Measurements from ENCODE around the gene PCYT2. TPM values are rescaled to one million over a fixed set of nuclear protein-coding genes. Genes with fewer than 3 reads are reported as not detected.

PCYT2 gene
- total RNA-seq, 2 donors from 2014 or later = 51.4 to 69.2 TPM

DNA sequence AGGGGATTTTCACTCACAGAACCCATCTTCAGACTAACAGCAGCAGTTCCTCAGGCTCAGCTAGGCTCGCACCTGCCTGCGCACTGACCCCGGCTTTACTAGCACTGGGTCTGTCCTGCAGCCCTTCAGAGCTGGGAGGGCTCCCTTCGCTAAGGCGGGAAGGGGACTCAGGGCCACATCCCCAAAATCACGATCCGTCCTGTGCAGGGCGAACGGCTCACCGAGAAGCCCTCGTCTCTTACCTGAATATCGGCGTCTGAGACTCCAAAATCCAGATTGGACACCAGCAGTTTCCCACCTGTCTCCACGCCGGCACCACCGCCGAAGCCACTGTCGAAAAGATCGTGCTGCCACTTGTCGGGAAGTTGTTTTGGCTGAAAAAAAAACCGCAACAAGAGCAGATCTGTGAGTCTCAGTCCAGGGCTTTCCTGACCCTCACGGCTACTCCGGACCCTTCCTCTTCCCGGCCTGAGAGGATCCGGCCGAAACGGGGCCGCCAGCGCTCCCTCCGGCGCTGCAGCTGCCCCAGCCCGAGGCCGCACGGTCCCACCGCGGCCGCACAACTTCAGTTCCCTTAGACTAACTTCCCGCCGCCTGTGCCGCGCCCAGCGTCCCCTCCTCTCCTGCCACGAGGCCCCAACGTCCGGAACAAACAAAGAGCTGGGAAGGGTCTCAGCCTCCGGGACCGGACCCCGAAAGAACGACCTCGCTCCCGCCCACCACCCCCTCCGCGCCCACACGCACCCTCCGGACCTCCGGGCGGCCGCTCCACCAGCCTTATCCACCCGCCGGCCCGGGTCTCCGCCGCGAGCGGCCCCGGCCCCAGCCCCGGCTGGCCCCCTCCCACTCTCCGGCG is 20.5 kb downstream of the PCYT2 start:
- H3K4me1 ChIP-seq (replicated peaks) = peaks cover 5% of the 10 kb centered on the region
- WGBS = 8% methylated on average over 43 of the region's 69 CpGs
- no peaks in the 10 kb centered on the region for H3K27me3 ChIP-seq (replicated peaks; ENCODE audit: insufficient read depth)
- H3K36me3 ChIP-seq = peaks cover 5 to 14% of the 10 kb centered on the region in 2 donors
- intact Hi-C loops (cut with DNase I) = no loop called here
- TF ChIP-seq CTCF (IDR thresholded peaks at IDR 0.05) (no peak), POLR2AphosphoS5 (IDR thresholded peaks at IDR 0.05) (no peak), POLR2A (IDR thresholded peaks at IDR 0.05) (no peak)
- no peaks in the 10 kb centered on the region for H3K9me3 ChIP-seq
- H3K27ac ChIP-seq = peak overlapping the region; percentile 79 to 92
- peak overlapping the region; percentile 96 to 99 for H3K4me3 ChIP-seq
- no peak for DNase-seq (ENCODE audit: low spot score)

DNA sequence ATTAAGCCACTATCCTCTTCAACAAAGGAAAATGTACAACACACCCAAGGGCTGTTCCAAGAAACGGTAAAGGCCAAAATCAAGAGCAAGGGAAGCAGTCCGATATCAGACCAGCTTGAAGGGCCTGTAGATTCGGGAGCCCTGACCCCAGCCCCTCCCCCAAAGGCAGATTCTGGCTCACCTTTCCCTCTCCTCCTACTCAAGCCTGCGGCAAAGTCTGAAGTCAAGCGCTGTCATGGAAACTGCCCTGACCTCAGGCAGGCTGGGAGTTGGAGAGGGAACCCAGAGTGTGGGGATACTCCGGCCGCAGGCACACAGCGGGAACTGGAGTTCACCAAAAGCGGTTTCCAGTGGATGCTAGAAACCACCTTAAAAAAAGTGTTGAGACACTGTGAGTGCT is 21.6 kb downstream of the PCYT2 start:
- Histone ChIP-seq H3K4me1 (replicated peaks) (peaks cover 5% of the 10 kb centered on the region), H3K27me3 (replicated peaks; ENCODE audit: insufficient read depth) (no peaks in the 10 kb centered on the region), H3K9me3 (no peaks in the 10 kb centered on the region), H3K36me3 (peaks cover 5 to 14% of the 10 kb centered on the region in 2 donors), H3K4me3 (no peak overlapping the region), H3K27ac (no peak overlapping the region)
- TF ChIP-seq POLR2AphosphoS5 (IDR thresholded peaks at IDR 0.05) = no peak
- no peak for TF ChIP-seq POLR2A (IDR thresholded peaks at IDR 0.05)
- no peak for TF ChIP-seq CTCF (IDR thresholded peaks at IDR 0.05)
- 87% methylated on average over 9 of the region's 9 CpGs for WGBS
- intact Hi-C loops (cut with DNase I) = no loop called here
- no peak for DNase-seq (ENCODE audit: low spot score)

DNA sequence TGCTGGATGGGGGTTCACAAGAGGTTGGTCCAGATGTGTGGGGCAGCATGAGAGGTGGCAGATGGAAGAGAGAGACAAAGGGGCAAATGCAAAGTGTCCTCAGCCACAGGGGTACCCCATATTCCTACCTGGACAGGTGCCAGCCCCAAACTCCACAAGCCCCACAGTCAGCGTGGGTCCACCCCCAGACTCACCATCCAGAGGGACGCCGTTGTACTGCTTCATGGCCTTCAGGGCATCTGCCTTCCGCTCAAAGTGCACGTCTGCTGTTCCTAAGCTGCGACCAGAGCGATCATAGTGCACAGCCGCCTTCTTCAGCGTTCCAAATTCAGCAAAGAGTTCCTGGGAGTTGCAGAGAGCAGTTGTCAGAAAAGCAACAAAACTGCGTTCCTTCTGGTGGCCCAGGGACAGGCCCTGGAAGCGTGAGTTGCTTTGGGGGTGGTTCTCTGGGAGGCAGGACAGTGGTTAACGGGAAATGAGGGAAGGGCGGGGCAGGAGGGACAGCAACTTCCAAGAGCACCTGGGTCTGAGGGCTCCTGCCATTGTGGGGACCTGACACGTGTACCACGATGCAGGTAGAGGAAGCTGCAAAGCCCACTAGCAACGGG is 22.1 kb downstream of the PCYT2 start:
- Histone ChIP-seq H3K27ac (no peak overlapping the region), H3K4me1 (replicated peaks) (peaks cover 5% of the 10 kb centered on the region), H3K27me3 (replicated peaks; ENCODE audit: insufficient read depth) (no peaks in the 10 kb centered on the region), H3K9me3 (no peaks in the 10 kb centered on the region), H3K4me3 (no peak overlapping the region), H3K36me3 (peaks cover 5 to 14% of the 10 kb centered on the region in 2 donors)
- WGBS = 90% methylated on average over 16 of the region's 16 CpGs
- DNase-seq (ENCODE audit: low spot score) = no peak
- no peak for TF ChIP-seq POLR2AphosphoS5 (IDR thresholded peaks at IDR 0.05)
- no peak for TF ChIP-seq POLR2A (IDR thresholded peaks at IDR 0.05)
- TF ChIP-seq CTCF (IDR thresholded peaks at IDR 0.05) = no peak
- intact Hi-C loops (cut with DNase I) = no loop called here

GRCh38 chr17:81888105-81888987 is 22.9 kb downstream of the PCYT2 start:
- Histone ChIP-seq H3K36me3 (peaks cover 5 to 14% of the 10 kb centered on the region in 2 donors), H3K4me1 (replicated peaks) (peaks cover 5% of the 10 kb centered on the region), H3K27me3 (replicated peaks; ENCODE audit: insufficient read depth) (no peaks in the 10 kb centered on the region), H3K27ac (no peak overlapping the region), H3K4me3 (no peak overlapping the region), H3K9me3 (no peaks in the 10 kb centered on the region)
- no peak for DNase-seq (ENCODE audit: low spot score)
- no peak for TF ChIP-seq POLR2AphosphoS5 (IDR thresholded peaks at IDR 0.05)
- no peak for TF ChIP-seq CTCF (IDR thresholded peaks at IDR 0.05)
- no peak for TF ChIP-seq POLR2A (IDR thresholded peaks at IDR 0.05)
- intact Hi-C loops (cut with DNase I) = no loop called here
- WGBS = 90% methylated on average over 44 of the region's 44 CpGs

All from prostate gland (tissue), 2 donors.